Esophagus muscularis mucosa (tissue), 3 donors: ENCODE data around the gene ERBIN.

Experiments used
- POLR2A ChIP-seq: fragments of 450-650 bp; IDR thresholded peaks from one replicate; pipeline ENCODE4 v1.6.1; 2017; ENCODE audit warnings: antibody characterized with exemption, moderate library complexity, mild to moderate bottlenecking, low read depth
- TF ChIP-seq, protein P1 (sequence below), 3 experiments: fragments of 200-600 bp in 2 of 3; fragments of 450-650 bp in 1 of 3; sonication (generic) in 2 of 3; IDR thresholded peaks; one replicate each; pipeline ENCODE4 v1.5.1; 2017 to 2019; ENCODE audit warnings: antibody characterized with exemption in 3 of 3, mild to moderate bottlenecking in 2 of 3, moderate library complexity in 1 of 3

DNA sequence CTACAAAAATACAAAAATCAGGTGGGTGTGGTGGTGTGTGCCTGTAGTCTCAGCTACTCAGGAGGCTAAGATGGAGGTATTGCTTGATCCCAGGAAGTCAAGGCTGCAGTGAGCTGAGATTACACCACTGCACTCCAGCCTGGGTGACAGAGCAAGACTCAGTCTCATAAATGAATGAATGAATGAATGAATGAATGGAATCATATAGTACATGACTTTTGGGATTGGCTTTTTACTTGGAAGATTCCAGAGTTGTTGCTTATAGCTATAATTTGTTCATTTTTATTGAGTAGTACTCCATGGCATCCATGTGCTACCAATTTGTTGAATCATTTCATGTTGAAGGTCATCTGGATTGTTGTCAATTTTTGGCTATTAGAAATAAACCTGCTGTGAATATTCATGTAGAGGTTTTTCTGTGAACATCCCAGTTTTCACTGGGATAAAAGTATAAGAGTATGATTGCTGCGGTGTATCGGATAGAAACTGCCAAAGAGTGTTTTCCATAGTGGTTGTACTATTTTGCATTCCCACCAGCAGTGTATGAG is 19.9 kb downstream of the ERBIN start:
- TF ChIP-seq, protein P1, sequence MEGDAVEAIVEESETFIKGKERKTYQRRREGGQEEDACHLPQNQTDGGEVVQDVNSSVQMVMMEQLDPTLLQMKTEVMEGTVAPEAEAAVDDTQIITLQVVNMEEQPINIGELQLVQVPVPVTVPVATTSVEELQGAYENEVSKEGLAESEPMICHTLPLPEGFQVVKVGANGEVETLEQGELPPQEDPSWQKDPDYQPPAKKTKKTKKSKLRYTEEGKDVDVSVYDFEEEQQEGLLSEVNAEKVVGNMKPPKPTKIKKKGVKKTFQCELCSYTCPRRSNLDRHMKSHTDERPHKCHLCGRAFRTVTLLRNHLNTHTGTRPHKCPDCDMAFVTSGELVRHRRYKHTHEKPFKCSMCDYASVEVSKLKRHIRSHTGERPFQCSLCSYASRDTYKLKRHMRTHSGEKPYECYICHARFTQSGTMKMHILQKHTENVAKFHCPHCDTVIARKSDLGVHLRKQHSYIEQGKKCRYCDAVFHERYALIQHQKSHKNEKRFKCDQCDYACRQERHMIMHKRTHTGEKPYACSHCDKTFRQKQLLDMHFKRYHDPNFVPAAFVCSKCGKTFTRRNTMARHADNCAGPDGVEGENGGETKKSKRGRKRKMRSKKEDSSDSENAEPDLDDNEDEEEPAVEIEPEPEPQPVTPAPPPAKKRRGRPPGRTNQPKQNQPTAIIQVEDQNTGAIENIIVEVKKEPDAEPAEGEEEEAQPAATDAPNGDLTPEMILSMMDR (IDR thresholded peaks at IDR 0.05), result no peak
- TF ChIP-seq POLR2A, result no peak
